Astrocyte (in vitro differentiated cells and primary cell): ENCODE measurements around the gene SLC6A15. TPM values are rescaled to one million over a fixed set of nuclear protein-coding genes. Genes with fewer than 3 reads are reported as not detected.
A peak's percentile ranks its signal among the peaks of the same experiment; 100 is the strongest.

ENCODE experiments used
- DNase-seq: peaks from one replicate; pipeline ENCODE4 v3.0.0-alpha.2; 2010; ENCODE audit warnings: low read depth
- FAIRE-seq: peaks from 2 replicates; lab custom pipeline; 2011; peaks lifted over from hg19 to GRCh38; lab: Jason Lieb, UNC
- H2AFZ ChIP-seq: 2 replicates; pipeline ENCODE4 v1.6.0; 2012; ENCODE audit warnings: low read depth, low read length, inconsistent platforms
- H3K27ac ChIP-seq: 2 replicates; pipeline ENCODE4 v1.5.1; 2011; ENCODE audit warnings: low read depth, low read length, inconsistent platforms
- H3K27me3 ChIP-seq: 2 replicates; pipeline ENCODE4 v1.6.0; 2011; ENCODE audit warnings: low read length, inconsistent platforms; ENCODE audit not compliant: insufficient read depth
- H3K36me3 ChIP-seq: 2 replicates; pipeline ENCODE4 v1.5.1; 2011; ENCODE audit warnings: low read length, inconsistent platforms; ENCODE audit not compliant: insufficient read depth
- H3K4me1 ChIP-seq: 2 replicates; pipeline ENCODE4 v1.5.1; 2011; ENCODE audit warnings: low read length, inconsistent platforms; ENCODE audit not compliant: insufficient read depth
- H3K4me2 ChIP-seq: 2 replicates; pipeline ENCODE4 v1.6.0; 2012; ENCODE audit warnings: low read length, inconsistent platforms
- H3K4me3 ChIP-seq: 2 replicates; pipeline ENCODE4 v1.5.1; 2011; ENCODE audit warnings: low read depth, mild to moderate bottlenecking, low read length, inconsistent platforms; ENCODE audit not compliant: insufficient read depth
- H3K79me2 ChIP-seq: 2 replicates; pipeline ENCODE4 v1.6.0; 2012; ENCODE audit warnings: mild to moderate bottlenecking, low read length, inconsistent platforms; ENCODE audit not compliant: insufficient read depth
- H3K9ac ChIP-seq: 2 replicates; pipeline ENCODE4 v1.6.0; 2012; ENCODE audit warnings: mild to moderate bottlenecking, low read length, inconsistent platforms
- H3K9me3 ChIP-seq: 2 replicates; pipeline ENCODE4 v1.5.1; 2012; ENCODE audit warnings: low read depth, mild to moderate bottlenecking, low read length, inconsistent platforms; ENCODE audit not compliant: insufficient read depth
- H4K20me1 ChIP-seq: 2 replicates; pipeline ENCODE4 v1.6.0; 2012; ENCODE audit warnings: low read length, inconsistent platforms; ENCODE audit not compliant: insufficient read depth
- H3K27ac Mint-ChIP-seq: one replicate; pipeline ENCODE4 v1.8.0; 2021; ENCODE audit warnings: mild to moderate bottlenecking, mixed read lengths; ENCODE audit not compliant: unreplicated experiment
- H3K27me3 Mint-ChIP-seq: one replicate; pipeline ENCODE4 v1.8.0; 2021; ENCODE audit warnings: low read depth, mixed read lengths; ENCODE audit not compliant: unreplicated experiment
- H3K36me3 Mint-ChIP-seq: one replicate; pipeline ENCODE4 v1.8.0; 2021; ENCODE audit warnings: low read depth, mixed read lengths; ENCODE audit not compliant: unreplicated experiment
- H3K4me1 Mint-ChIP-seq: one replicate; pipeline ENCODE4 v1.8.0; 2021; ENCODE audit warnings: low read depth, mixed read lengths; ENCODE audit not compliant: unreplicated experiment
- H3K4me3 Mint-ChIP-seq: one replicate; pipeline ENCODE4 v1.8.0; 2021; ENCODE audit warnings: mild to moderate bottlenecking, moderate library complexity, mixed read lengths; ENCODE audit not compliant: unreplicated experiment
- H3K9me3 Mint-ChIP-seq: one replicate; pipeline ENCODE4 v1.8.0; 2021; ENCODE audit warnings: mild to moderate bottlenecking, mixed read lengths; ENCODE audit not compliant: unreplicated experiment
- CTCF ChIP-seq: IDR thresholded peaks from 2 replicates; pipeline ENCODE4 v1.5.1; 2011; ENCODE audit warnings: low read depth, mild to moderate bottlenecking, inconsistent platforms, low read length, moderate library complexity; ENCODE audit not compliant: insufficient read depth
- EZH2 ChIP-seq: IDR thresholded peaks from 2 replicates; pipeline ENCODE4 v1.6.1; 2012; ENCODE audit warnings: mild to moderate bottlenecking, low read length, inconsistent platforms; ENCODE audit not compliant: insufficient read depth
- total RNA-seq: library from RNA; stranded (reverse); gene quantifications from 2 replicates; pipeline ENCODE4 v1.2.1, GENCODE V29; 2021

SLC6A15 gene
- total RNA-seq, 1 donor from 2014 or later: 16.7 TPM

DNA sequence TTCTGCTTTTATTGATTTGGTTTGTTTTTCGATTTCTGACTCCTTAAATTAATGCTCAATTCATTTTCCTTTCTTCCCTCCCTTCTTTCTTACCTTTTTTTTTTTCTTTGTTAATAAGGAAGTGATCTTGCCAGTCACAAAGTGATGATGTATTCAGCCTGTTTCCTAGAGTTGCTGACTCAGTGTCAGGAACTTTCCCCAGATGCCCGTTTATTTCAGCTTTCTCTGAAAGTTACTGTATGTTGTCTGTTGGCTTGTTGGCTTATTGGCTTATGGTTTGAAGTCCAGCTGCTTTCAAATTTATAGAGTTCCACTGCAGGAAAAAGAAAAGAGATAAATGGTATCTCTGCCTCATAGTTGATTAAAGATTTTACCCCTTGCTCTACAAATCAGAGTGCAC lies 12.4 kb upstream of the SLC6A15 start:
- no peaks in the 10 kb centered on the region for H3K4me1 ChIP-seq
- no peaks in the 10 kb centered on the region for H3K9me3 ChIP-seq
- TF ChIP-seq CTCF: no peak
- H3K27me3 ChIP-seq: no peaks in the 10 kb centered on the region
- no peak overlapping the region for H3K27ac ChIP-seq
- no peak overlapping the region for H2AFZ ChIP-seq
- DNase-seq (peak; percentile 11), FAIRE-seq (no peak)
- Mint-ChIP-seq H3K36me3 (no peaks in the 10 kb centered on the region), H3K4me1 (peaks cover 12% of the 10 kb centered on the region), H3K9me3 (no peaks in the 10 kb centered on the region), H3K4me3 (no peak overlapping the region), H3K27ac (peak overlapping the region; percentile 96), H3K27me3 (no peaks in the 10 kb centered on the region)
- no peaks in the 10 kb centered on the region for H4K20me1 ChIP-seq
- H3K9ac ChIP-seq: no peak overlapping the region
- no peak overlapping the region for H3K4me3 ChIP-seq
- no peaks in the 10 kb centered on the region for H3K79me2 ChIP-seq
- H3K36me3 ChIP-seq: no peaks in the 10 kb centered on the region
- H3K4me2 ChIP-seq: no peak overlapping the region

DNA sequence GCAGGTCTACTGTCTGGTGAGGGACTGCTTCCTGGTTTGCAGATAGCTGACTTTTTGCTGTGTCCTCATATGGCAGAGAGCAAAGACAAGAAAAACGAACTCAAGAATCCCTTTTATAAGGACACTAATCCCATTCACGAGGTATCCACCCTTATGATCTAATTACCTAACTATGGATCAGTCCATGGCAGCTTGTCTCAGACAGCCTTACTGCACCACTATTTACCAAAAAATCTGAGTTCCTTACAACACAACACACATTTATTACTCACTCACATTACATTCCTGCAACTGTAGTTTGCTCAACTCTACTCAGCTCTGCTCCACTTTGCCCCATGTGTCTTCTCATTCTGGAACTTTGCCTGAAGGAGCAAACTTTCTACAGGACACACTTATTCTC lies 10.1 kb upstream of the SLC6A15 start:
- no peaks in the 10 kb centered on the region for H3K9me3 ChIP-seq
- peaks cover 4% of the 10 kb centered on the region for H3K4me1 ChIP-seq
- H3K9ac ChIP-seq: no peak overlapping the region
- no peak overlapping the region for H2AFZ ChIP-seq
- H3K27me3 Mint-ChIP-seq: no peaks in the 10 kb centered on the region
- DNase-seq (no peak), FAIRE-seq (no peak)
- H3K36me3 Mint-ChIP-seq: no peaks in the 10 kb centered on the region
- no peak overlapping the region for H3K4me3 ChIP-seq
- H3K27me3 ChIP-seq: no peaks in the 10 kb centered on the region
- no peak overlapping the region for H3K4me3 Mint-ChIP-seq
- no peak for TF ChIP-seq EZH2
- TF ChIP-seq CTCF: no peak
- H3K27ac ChIP-seq: no peak overlapping the region
- peaks cover 14% of the 10 kb centered on the region for H3K4me1 Mint-ChIP-seq
- H3K36me3 ChIP-seq: no peaks in the 10 kb centered on the region
- no peaks in the 10 kb centered on the region for H3K79me2 ChIP-seq
- H3K9me3 Mint-ChIP-seq: no peaks in the 10 kb centered on the region
- H3K27ac Mint-ChIP-seq: no peak overlapping the region
- H4K20me1 ChIP-seq: no peaks in the 10 kb centered on the region
- no peak overlapping the region for H3K4me2 ChIP-seq

- H3K36me3 Mint-ChIP-seq: no peaks in the 10 kb centered on the region
- no peaks in the 10 kb centered on the region for H3K9me3 Mint-ChIP-seq
- peak overlapping the region; percentile 85 for H3K27ac Mint-ChIP-seq
- no peak for TF ChIP-seq CTCF
- no peak for TF ChIP-seq EZH2
- Histone ChIP-seq H3K4me2 (no peak overlapping the region), H3K9me3 (no peaks in the 10 kb centered on the region), H3K9ac (no peak overlapping the region), H2AFZ (no peak overlapping the region), H4K20me1 (no peaks in the 10 kb centered on the region), H3K36me3 (no peaks in the 10 kb centered on the region), H3K27me3 (no peaks in the 10 kb centered on the region), H3K79me2 (no peaks in the 10 kb centered on the region), H3K4me1 (peaks cover 4% of the 10 kb centered on the region), H3K4me3 (no peak overlapping the region), H3K27ac (peak overlapping the region; percentile 24)
- DNase-seq (peak; percentile 14), FAIRE-seq (no peak)
- peaks cover 13% of the 10 kb centered on the region for H3K4me1 Mint-ChIP-seq
- H3K27me3 Mint-ChIP-seq: no peaks in the 10 kb centered on the region
- H3K4me3 Mint-ChIP-seq: no peak overlapping the region
Observed at GRCh38 chr12:84920331-84920730, 7.7 kb upstream of the SLC6A15 start.
